Measurements from ENCODE around the gene ULBP3.
"Not testable (repeated sequence)": the region's sequence is repeated elsewhere in the genome, so short reads cannot be mapped to it uniquely, and the experiment has no call there.

ULBP3 gene

DNA sequence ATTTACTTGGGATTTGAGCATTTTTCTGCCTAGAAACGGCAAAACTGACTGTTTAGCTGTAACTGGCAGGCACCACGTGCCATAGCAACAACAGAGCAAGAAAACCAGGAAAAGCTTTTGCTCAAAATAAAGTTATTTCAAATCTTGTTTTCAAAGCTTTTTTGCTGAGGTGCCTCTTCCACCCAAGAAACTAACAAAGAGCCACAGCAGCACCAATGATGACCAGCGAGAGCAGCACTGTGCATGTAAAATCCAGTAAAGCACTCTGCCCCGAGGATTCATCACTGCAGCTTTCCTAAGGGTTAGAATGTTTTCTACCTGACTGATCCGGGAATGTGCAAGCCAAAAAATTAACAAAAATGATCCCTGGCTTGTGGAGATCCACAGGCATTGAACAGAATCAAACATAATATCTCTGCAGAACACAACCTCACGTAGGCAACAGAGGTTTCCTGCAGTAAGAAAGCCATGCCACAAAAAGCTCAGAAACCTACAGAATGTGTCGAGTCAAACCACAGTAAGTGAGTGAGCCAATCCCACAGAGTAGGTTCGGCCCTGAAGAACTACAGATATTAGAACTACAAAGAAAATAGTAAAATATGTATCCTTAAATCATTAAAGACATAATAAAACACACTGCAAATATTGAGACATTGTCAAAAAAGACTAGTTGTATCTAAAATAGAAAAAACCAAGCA is 7.4 kb upstream of the ULBP3 start:
- DNase-seq (ENCODE audit: low read depth): no peak

DNA sequence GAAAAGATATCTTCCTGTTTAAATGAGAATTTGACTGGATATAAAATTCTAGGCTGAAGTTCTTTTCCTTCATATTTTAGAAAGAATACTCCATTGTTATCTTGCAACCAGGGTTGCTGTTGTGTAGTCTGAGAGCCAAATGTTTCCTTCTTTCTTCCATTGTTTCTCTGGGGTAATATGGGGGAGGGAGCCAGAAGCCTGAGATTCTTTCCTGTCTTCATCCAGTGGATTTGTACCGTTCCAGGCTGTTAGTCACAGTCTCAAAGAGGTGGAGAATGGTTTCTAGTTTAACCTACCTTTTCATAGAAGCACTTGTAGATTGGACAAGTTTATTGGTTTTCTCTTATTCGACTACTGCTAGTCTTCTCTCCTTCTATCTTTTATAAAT is 6.1 kb upstream of the ULBP3 start:
- no peak for DNase-seq (ENCODE audit: low read depth)

DNA sequence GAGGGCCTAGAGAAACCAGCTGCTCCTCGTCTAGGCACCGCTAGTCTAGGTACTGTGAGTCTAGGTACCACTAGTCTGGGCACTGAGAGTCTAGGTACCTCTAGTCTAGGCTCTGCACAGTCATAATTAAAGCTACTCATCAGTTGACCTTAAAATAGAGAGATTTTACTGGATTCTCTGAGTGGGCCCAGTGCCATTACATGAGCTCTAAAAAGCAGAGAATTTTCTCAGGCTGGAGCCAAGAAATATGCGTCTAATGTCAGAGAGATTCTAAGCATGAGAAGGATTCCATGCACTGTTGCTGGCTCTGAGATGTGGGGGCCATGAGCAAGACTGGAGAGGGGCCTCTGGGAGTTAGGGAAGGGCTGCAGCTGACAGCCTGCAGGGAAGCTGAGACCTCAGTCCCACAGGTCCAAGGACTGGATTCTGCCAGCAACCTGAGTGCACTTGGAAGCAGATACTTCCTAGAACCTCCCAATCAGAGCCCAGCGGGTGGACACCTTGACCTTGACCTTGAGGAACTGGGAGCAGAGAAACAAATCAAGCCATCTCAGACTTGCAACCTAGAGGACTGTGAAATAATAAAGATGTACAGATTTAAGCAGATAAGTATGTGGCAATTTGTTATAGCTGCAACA is 5.6 kb upstream of the ULBP3 start:
- DNase-seq (ENCODE audit: low read depth): not testable (repeated sequence)

DNA sequence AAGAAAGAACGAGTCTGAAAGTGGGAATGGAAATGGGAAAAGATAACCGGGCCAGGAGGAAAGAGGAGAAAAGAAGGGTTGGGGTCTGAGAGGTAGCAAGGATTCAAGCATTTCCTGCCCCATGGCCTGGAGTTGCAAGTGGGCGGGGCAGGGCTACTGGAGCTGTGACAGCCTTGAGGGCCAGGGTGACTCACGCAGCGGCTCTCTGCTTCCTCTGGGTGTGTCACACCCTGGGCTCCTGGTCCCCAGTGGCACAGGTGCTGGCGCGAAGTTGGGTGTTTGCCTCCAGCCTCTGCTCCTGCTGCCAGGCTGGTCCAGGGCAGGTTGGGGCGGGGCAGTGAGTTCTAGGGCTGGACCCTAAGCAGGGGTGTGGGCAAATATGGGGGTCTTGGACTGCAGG is 3.3 kb upstream of the ULBP3 start:
- DNase-seq (ENCODE audit: low read depth): no peak

DNA sequence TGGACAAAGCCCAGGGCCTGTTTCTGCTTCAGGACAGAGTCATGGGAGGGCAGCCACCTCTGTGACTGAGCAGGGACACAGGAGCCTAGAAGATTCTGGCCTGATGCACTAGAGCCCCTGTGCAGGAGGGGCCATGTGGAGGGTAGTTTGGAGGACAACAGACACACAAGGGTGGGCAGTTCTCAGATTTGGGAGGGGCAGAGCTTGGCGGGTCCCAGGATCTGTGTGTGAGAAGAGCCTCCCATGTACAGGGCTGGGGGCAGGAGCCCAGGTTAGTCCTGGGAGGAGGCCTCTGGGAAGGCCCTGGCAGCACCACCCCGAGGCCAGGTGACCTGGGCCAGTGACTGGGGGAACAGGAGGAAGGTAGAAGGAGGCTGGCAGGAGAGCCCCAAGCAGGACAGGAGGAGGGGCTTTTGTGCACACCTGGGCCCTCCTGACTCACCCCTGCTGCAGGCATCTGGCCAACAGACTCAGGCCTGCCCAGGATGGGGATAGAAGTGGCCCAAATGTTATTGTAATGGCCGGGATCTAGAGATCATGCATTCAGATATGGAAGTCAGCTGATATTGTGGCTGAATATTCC is 1.4 kb upstream of the ULBP3 start:
- no peak for DNase-seq (ENCODE audit: low read depth)

DNA sequence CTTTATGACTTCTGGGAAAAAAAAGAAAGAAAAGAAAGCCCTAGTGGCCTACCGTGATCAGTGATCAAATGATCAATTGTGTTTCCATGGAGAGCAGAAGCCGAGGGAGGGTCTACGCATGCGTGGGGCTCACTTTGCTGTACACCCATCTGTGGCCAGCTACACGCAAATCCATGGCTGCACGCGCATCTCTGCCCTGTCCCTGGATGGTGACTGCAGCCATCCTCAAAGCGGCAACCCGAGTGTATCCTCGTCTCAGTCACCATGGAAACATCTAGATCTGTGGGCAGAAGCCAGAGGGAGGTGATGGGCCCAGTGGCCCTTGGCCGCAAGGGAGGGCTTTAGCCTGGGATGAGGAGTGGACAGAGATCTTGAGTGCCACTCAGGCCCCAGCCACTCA is 785 bp upstream of the ULBP3 start:
- DNase-seq (ENCODE audit: low read depth): no peak

DNA sequence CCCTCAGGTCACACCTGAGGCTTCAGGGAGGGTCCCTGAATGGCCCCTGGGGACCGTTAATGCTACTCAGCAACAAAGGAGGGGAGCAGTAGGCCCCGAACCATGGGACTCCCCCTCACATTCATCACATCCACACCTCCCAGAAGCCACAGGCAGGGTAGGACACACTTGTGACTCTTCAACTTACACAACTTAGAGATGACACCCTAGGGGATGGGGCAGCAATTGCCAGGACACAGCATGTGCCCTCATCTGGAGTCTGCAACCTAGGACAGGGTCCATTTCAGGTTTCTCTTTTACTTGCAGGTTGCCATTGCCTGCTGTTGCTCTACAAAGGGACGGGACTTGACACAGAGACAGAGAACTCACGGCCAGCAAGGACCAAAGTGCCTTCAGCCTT is 770 bp downstream of the ULBP3 start:
- no peak for DNase-seq (ENCODE audit: low read depth)

DNA sequence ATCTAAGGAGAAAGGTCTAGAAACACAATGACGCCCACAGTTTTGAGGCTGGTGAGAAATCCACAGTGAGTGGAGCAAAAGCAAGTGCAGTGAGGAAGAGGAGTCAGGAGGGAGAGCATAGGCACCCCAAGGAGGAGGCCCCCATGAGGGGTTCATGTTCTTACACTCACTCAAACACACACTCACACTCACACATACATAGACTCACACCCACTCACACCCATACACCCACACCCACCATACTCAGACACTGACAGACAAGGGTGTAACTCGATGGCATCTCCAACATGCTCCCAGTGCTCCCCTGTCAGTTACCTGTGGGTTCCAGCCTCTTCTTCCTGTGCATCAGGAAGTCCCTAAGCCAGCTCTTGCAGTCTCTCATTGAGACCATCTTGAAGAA is 3.8 kb downstream of the ULBP3 start:
- DNase-seq (ENCODE audit: low read depth): no peak

DNA sequence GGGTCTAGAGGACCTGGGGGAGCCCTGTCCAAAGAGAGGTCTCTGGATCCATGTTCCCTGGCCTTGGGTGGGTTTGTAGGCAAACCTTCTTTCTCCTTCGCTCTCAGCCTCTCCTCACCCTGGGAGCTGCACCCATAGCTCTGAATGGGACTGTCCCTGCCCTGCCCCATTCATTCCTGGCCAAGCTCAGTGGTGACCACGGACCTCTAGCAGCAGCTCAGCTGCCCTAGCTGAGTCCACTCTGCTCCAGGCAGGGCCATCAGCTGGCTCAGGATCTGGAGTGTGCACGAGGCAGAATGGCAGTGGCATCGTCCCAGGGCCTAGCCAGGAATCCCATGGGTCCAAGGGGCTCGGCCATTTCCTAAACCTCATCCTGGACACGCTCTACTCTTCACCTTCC is 5.3 kb downstream of the ULBP3 start:
- no peak for DNase-seq (ENCODE audit: low read depth)

DNA sequence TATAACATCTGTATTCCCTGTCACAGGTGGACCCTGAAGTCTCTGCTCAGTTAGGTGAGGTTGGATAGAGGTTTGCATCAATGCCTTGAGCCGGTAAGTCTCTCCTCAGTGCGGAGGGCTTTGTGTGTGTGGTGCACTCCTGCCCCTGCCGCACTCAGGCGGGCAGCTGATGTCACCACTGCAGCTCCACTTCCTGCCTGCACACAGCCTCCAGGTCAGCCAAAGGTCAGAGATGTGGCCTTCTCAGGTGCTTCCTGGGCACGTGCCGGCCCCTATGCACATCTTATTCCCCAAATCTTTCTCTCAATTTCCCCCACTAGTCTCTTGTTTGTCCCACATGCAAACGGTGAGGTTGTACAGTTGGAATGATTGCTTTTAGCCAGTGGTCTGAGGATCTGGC is 8.9 kb downstream of the ULBP3 start:
- not testable (repeated sequence) for DNase-seq (ENCODE audit: low read depth)

DNA sequence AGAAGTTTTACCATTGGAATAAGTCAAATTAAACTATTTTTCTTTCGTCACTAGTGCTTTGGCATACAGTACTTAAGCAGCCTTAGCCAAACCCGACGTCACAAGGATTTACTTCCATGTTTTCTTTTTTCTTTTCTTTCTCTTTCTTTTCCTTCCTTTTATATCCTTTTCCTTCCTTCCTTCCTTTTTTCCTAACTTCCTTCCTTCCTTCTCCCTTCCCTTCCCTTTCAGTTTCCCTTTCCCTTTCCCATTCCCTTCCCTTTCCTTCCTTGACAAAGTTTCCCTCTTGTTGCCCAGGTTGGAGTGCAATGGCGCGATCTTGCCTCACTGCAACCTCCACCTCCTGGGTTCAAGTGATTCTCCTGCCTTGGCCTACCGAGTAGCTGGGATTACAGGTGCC is 9.9 kb downstream of the ULBP3 start:
- DNase-seq (ENCODE audit: low read depth): no peak

DNA sequence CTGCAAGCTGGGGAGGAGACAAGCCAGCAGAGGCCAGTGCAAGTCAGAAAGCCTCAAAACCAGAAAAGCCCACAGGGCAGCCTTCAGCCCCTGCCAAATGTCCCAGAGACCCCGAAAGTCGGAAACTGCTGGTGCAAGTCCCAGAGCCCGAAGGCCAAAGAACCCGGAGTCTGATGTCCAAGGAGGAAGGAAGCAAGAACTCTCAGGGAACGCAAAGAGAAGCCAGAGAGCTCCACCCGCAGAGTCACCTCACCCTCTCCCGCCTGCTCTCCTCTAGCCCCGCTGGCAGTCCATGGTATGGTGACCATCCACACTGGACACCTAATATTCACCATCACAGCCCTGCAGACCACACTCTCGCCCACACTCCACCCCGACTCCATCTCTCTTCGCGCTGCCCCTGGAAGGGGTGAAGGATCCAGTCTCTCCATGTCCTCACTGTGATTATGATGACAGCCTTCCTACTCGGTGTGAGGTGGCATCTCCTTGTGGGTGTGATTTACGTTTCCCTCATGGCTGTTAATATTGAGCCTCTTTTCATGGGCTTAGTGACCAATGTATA is 10.6 kb downstream of the ULBP3 start:
- DNase-seq (ENCODE audit: low read depth): no peak

DNA sequence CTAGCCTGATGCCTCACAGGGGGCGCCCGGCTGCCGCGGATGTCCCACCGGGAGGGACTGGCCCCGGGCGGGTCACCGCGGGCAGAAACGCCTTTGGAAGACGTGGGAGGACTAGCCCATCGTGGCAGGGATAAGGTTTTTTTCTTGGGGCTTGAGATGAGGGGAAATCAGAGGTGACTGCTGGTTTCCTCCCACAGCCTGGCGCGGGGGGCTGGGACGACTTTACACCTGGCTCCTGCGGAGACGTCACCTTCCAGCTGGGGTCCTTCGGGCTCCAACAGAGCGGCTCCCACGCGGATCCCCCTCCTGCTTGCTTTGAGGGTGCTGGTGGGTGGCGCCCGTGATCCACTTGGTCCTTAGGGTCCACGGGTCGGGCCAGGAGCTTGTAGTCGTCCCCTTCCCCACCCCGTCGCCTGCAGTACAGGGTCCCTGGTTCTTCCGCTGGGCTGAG is 11.4 kb downstream of the ULBP3 start:
- DNase-seq (ENCODE audit: low read depth): no peak

DNA sequence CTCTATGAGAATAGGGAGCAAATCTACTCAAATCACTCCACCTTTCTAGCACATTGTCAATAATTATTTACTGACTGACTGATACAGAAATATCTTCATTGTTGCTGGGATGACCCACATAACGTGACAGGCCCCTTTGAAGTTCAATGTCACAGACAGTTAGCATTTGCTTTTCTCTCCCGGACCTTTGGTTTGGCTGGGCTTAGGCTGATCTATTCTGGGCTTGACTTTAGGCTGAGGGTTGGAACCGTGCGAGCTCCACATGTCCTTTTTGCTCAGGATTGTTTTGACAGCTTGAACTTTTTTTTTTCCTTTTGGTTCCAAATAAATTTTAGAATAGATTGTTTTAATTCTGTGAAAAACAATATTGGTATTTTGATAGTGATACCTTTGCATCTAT is 12.0 kb downstream of the ULBP3 start:
- DNase-seq (ENCODE audit: low read depth): no peak

DNA sequence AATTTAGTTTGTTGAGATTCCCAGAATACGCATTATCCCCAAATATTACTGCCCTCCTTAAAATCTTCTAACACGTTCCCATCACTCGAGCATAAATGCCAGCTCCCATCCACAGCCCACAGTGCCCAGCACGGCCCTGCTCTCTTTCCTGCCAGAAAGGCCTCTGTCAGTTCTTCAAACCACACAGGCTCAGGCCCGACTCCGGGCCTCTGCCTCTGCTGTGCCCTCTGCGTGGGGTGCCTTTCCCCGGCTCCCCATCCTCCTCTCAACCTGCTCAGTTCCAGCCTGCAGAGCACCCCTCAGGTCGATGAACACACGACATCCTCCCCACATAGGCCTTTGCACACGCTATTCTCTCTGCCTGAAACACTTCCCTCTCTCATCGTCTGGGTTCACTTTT is 12.8 kb downstream of the ULBP3 start:
- no peak for DNase-seq (ENCODE audit: low read depth)

DNA sequence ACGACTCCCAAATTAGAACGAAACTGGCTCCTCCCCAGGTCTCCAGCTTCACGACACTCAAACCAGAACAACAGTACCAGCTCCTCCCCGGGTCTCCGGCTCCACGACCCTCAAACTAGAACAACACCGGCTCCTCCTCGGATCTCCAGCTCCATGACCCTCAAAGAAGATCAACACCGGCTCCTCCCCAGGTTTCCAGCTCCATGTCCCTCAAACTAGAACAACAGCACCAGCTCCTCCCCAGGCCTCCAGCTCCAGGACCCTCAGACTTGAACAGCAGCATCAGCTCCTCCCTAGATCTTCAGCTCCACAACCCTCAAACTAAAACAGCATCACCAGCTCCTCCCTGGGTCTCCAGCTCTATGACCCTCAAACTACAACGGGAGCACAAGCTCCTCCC is 13.8 kb downstream of the ULBP3 start:
- no peak for DNase-seq (ENCODE audit: low read depth)

DNA sequence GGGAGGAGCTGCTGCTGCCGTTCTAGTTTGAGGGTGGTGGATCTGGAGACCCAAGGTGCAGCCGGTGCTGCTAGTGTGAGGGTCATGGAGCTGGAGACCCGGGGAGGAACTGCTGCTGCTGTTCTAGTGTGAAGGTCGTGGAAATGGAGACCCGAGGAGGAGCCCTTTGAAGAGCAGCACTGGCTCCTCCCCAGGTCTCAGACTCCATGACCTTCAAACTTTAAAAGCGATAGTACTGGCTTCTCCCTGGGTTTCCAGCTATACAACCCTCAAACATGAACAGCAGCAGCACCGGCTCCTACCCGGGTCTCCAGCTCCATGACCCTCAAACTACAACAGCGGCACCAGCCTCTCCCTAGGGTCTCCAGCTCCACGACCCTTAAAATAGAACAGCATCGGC is 15.5 kb downstream of the ULBP3 start:
- DNase-seq (ENCODE audit: low read depth): no peak

DNA sequence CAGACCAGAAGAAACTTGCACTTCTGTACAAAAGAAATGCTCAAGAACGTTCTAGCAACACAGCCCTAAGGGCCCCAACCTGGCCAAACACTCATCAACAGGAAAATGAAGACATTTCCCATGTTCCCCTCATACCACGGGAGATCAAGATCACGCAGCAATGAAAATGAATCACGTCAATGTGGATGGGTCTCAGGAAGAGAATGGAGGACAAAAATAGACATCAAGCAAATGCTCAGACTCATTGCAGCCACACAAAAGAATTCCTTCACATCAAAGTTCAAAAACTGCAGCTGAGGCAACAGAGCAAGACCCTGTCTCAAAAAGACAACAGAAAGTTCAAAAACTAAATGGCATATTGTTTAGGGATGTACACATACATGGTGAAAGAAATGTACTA is 18.1 kb downstream of the ULBP3 start:
- no peak for DNase-seq (ENCODE audit: low read depth)

DNA sequence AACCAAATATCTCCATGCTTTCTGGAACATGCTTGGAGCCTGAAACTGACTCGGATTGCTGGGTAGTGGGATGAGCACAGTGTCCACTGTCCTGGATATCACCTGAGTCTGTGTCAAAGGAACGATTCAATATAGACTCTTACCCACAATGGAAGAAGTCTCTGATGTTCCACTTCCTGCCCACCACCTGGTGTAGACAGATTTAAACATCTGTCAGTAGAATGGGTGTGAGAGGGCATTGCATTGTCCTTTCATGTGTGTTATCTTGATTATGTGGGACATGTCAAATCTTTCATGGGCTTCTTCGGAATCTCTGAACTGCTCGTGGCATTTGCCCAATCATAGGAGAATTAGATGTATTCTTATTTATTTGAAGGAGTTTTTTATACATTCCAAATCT is 20.8 kb downstream of the ULBP3 start:
- DNase-seq (ENCODE audit: low read depth): no peak

DNA sequence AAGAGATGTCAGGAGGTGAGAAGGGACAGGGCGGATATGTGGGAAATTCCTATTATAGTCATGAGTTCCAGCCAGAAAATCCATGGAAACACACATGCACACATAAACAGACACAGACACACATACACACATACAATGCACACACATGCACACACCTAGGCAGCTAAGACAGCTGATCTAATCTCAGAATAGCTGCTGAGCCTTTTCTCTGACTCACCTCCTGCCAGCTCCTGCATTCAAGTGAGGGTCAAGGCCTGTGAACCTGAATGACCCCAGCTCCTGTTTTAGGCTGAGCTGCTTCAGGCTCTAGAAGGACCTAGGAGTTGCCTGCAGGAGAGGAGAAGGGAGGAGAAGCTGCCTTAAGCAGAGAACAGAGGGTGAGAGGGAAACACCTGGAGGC is 22.0 kb downstream of the ULBP3 start:
- no peak for DNase-seq (ENCODE audit: low read depth)

DNA sequence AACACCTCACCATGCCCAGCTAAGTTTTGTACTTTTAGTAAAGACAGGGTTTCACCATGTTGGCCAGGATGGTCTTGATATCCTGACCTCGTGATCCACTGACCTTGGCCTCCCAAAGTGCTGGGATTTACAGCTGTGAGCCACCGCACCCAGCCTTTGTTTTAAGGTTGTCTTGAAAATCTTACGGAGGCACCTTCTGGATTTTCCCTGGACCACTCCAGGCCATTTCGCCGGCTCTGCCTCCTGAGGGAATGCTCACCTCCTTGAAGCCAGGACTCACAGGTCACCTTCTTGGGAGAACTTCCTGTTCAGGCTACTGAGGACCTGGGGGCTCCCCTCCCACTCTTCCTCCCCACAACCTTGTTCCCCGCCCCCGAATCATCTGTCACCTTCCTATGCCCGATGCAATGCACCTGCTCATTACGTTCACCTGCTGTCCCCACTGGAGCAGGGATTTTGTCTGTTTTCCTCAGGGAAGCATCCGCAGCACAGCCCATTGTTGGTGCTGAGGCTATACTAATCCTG is 24.2 kb downstream of the ULBP3 start:
- no peak for DNase-seq (ENCODE audit: low read depth)

DNA sequence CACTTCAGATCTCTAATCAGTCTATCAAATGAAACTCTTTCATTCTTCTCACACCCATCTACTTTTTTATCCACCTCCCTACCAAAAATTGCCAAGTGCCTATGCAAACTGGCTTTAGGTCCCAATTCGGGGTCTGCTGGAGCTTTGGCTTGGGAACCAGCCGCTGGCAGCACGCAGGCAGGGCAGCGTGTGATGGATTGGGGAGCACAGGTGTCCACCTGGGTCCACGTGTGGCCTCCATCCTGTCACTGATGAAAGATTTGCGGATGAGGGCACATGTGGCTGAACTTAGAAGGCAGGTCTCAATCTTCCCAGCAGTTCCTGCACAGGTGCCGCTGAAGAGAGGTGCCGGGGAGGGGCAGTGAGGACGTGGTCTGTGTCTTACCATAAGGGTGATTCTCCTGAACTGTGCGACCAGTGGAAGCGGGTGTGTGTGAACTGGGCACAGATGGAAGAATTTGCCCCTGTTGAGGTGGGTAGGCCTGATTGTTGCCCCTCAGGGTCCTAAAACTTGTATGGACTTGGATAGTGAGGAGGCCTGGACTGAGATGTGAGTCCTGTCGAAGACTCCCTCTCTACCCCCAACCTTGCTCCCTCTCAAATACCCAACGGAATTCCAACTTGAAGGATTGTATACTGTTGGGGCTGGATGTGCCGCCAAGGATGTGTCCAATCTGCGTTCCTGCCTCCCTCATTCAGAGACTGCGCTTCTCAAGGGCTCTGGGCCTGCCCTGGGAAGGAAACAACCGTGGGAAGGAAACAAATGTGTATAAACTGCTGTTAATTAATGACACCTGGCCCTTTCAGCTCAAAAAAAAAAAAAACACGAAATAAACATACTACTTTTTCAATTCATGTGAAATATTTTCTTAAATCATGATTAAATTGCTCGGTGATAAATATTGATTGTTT is 25.2 kb downstream of the ULBP3 start:
- no peak for DNase-seq (ENCODE audit: low read depth)
